ENCODE data around the gene TTC9.
A peak's percentile ranks its signal among the peaks of the same experiment; 100 is the strongest.

TTC9 gene

DNA sequence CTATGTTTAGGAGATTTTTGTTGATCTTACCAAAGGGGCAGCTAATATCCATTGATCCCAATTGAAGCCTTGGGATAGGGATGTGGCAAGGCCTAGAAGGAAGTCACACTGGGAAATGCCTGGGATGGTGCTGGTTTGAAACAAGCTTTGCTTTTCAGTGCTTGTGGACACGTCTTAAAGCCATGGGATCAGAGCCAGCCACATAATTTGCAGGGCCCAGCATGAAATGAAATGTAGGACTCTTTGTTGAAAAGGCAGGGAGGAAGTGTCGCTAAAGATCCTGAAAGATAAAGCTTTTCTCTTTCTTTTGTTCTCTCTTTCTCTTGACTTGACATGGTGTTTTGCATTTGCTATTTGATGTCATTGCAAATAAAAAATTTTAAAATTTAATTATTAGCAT, 5.0 kb downstream of the TTC9 start:
- no peak for DNase-seq

DNA sequence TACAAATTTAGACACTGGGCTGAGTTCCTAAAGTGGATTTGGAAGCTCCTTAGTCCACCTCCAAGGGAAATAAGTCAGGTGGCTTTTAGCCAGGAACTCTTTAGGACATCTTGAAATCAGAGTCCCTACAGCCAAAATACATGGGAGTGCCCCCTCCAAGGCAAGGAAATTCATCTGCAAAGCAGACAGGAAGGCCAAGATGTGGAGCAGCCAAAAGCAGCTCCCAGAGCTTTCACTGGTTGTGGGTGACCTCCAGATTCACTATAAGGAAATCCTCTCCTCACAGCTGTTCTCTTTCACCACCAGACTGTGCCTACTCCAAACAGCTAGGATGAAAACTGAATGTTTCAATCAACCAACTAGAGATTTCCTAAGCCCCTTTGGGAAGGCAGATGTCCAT, 6.6 kb downstream of the TTC9 start:
- no peak for DNase-seq

DNA sequence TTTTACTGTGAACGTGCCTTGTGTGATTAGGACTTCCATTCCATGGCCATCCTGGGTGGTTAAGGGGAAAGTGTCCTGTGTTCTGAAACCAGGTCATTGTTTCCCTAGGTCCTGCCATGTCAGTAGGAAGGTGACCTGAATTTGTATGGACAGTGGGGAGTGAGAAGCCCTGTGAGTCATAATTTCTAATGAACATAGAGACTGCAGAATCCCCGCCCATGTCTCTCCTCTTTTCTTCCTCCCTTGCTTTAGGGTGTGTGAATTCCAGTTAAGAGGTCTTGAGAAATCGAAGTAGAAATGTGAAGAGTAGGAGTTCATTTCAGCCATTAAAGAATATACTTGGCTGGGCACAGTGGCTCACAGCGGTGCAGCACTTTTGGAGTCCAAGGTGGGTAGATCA, 8.1 kb downstream of the TTC9 start:
- DNase-seq, result no peak

GRCh38 chr14:70651522-70651921, 9.8 kb downstream of the TTC9 start:
- no peak for DNase-seq

DNA sequence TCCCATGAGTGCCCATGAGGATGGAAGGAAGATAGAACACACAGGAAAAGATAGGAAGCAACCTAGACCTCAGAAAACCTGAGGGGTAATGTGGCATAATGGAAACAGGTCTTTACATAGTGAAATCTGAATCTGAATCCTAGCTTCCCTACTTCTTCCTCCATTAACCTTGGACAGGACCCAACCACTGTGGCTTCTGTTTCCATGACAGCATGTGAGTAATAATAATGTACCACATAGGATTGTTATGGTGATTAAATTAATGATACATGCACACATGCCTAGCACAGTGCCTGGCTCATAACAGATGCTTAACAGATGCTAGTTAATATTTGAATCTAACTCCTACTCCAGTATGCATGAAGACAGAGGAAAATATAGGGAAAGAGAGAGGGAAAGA, 11.2 kb downstream of the TTC9 start:
- no peak for DNase-seq

- no peak for DNase-seq
These were observed 11.9 kb downstream of the TTC9 start for GRCh38 chr14:70653662-70654061.

DNA sequence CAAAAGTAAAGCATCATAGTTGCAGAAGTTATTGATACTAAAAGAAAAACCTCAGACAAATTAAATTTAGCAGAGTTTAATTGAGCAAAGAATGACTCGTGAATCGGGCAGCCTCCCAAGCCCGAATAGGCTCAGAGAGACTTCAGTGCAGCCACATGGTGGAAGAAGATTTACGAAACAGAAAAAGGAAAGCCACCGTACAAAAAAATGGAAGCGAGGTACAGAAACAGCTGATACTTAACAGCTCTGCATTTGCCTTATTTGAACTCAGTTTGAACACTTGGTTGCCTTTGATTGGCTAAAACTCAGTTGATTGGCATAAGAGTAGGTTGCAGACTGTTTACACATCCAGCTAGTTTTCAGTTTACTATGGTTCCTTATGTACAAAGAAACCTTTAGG, 12.9 kb downstream of the TTC9 start:
- no peak for DNase-seq

GRCh38 chr14:70655110-70655826, 13.6 kb downstream of the TTC9 start:
- peak; percentile 92 to 94 for DNase-seq

GRCh38 chr14:70658899-70659298, 17.2 kb downstream of the TTC9 start:
- DNase-seq, result peak; percentile 88 to 93

DNA sequence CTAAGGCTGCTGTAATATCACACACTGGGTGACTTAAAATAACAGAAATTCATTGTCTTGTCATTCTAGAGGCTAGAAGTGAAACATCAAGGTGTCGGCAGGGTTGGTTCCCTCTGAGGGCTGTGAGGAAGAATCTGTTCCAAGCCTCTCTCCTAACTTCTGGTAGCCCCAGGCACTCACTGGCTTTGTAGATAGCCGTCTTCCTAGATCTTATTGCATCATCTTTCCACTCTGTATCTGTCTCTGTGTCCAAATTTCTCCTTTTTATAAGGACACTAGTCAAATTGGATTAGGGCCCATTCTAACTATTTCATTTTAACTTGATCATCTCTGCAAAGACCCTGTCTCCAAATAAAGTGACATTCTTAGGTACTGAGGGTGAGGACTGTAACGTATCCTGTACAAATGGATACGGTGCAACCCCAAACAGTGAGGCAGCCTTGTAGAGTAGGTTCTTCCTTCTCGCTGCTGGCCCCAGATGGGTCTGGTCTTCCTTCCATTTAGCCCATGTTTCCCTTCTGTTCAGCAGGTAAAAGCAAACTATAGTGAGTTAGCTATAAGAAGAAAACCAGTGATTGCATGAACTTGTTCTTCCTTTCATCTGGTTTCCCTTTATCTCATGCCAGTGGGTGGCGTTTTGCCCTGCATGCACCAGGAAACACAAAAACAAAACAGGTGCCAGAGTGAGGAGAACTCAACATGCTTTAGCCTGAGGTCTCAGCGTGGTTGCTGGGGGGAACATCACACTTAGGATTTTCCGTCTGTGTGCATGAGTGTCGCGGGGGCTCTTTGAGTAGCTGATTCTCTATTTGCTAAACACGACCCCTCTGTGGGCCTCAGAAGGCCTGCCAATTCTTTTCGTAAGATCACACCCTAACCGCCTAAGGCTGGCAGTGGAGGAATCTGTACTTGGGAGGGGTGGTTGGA, 19.5 kb downstream of the TTC9 start:
- DNase-seq, result no peak

DNA sequence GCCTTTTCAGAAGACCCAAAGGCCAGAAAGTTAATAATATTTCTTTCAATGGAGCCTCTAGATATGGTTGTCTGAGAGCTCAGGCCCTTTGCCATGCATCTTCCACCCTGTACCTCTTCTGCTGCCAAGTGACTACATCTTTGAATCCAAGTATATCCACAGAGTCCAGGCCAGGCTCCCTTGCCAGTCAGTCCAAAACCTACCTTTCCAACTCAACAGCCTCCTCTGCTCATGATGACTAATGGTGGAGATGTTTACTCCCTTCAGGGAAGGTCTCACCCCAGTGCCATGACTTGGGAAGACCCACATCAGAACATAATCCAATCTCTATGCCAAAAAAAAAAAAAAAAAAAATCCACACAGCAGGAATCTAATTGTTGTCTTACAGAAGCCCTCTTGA, 20.4 kb downstream of the TTC9 start:
- DNase-seq, result no peak

DNA sequence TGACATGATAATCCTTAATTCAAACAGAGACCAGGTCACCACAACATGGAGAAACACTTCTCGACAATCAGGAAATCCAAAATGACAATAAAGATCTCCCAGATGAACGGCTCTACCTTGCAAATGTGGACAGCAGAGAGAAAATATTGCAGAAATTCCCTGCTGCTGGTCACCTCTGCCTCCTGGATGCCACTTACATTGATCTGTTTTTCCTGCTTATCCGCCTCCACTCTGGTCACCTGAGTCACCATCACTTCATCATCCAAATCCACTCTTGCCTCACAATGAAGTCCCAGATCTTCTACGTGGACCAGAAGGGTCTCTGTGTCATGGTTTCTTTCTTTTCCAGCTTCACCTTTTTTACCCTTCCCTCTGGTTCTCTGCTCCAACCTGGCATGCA, 21.1 kb downstream of the TTC9 start:
- DNase-seq, result no peak

GRCh38 chr14:70663707-70664179, 22.0 kb downstream of the TTC9 start:
- no peak for DNase-seq

DNA sequence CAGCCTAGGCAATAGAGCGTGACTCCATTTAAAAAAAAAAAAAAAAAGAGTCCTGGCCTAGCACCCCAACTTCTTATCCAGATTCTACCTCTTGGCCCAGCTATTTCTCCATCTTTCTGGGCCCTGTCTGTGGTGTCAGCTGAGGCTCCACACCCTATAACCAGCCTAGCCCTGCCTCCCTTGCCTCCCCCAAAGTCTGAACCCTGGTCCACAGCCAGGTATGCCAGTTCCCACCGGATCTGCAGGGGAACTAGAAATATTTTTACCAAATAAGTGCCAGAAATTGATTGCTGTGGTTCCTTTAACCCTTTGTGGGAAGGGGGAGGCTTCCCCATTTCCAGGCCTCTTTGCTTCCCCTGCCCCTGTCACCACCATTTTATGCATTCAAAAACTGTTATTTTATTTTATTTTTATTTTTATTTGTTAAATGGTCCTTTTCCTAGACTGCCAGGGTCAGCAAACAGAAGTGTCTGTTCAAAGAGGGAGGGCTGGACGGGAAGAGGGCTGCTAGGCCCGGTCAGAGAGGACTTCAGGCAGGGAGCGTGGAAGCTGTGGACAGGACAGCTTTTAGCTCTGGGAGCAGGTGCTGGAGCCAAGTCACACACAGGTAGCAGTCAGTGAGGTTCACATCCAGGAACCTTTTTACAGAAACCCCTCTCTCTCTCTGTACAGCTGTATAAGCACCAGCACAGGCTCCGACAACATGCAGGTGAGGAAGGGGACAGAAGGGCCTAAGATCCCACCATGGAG, 23.2 kb downstream of the TTC9 start:
- no peak for DNase-seq

- no peak for DNase-seq
These were observed 24.0 kb downstream of the TTC9 start for GRCh38 chr14:70665448-70666360.

- no peak for DNase-seq
These were observed 24.6 kb downstream of the TTC9 start for GRCh38 chr14:70666361-70666686.

DNA sequence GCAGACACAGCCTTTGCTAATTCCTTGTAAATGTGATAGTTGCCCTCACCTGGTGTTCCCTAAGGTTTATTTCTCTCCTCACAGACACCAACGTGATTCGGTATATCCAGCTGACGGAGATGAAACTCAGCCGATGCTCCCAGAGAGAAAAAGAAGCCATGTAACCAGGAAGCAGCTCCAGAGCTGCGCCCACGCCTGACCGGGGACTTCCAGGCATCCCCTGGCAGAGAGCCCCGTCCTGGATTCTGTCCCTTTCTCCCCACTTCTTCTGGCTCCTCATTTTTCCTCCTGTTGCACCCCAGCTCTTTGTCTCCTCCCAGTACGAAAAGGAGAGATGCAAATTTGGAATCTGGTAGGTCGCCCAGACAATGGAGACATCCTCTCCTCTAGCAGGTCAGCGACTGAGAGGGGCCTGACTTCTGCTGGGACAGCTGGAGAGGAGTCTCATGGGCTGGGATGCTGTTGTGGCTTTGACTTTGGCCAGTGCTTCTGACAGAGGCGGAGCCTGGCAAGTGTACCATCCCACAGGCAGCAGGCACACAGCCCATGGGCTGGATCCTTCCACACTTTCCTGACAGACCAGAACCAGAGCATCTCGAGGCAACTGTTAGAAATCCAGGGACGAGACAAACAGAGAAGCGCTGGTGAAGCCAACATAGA, 29.4 kb downstream of the TTC9 start:
- DNase-seq, result no peak

- DNase-seq, result no peak
These were observed 30.2 kb downstream of the TTC9 start for GRCh38 chr14:70671652-70672644.

- no peak for DNase-seq
These were observed 35.6 kb downstream of the TTC9 start for GRCh38 chr14:70677341-70677740.

- no peak for DNase-seq
These were observed 39.0 kb downstream of the TTC9 start for GRCh38 chr14:70680748-70681147.

DNA sequence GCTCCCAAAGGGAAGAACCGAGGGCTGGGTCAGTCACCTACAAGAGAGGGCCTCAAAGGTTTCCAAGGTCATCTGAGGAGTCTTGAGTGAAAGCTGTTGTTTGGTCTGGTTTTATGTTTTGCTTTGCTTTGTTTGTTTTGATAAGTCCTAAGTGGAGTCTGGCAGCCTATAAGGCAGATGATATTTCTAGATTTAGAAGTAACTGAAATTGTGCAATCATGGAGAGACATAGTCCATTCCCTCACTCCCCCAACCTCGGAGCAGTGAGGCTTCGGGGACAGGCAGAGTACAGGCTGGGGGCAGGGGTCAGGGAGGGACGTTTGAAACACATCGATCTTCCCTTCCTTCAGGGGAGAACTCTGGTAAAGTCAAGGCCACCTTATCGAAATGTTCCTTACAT, 42.3 kb downstream of the TTC9 start:
- DNase-seq, result no peak

All from Kasumi-1 (cell line).